Fibroblast of pulmonary artery (primary cell): Measurements from ENCODE around the gene NOL9.

Experiments used
- DNase-seq: peaks from one replicate; pipeline ENCODE4 v3.0.0-alpha.2; 2010; ENCODE audit warnings: low read depth
- H3K4me3 ChIP-seq: replicated peaks from 2 replicates; pipeline ENCODE4 v1.5.1; 2011; ENCODE audit warnings: low read depth, mild to moderate bottlenecking, control low read depth, low read length, moderate library complexity
- TF ChIP-seq, protein P1 (sequence below): IDR thresholded peaks from 2 replicates; pipeline ENCODE4 v1.5.1; 2011; ENCODE audit warnings: mild to moderate bottlenecking, control low read depth, low read length, inconsistent platforms; ENCODE audit errors: missing control alignments

The NOL9 gene

DNA sequence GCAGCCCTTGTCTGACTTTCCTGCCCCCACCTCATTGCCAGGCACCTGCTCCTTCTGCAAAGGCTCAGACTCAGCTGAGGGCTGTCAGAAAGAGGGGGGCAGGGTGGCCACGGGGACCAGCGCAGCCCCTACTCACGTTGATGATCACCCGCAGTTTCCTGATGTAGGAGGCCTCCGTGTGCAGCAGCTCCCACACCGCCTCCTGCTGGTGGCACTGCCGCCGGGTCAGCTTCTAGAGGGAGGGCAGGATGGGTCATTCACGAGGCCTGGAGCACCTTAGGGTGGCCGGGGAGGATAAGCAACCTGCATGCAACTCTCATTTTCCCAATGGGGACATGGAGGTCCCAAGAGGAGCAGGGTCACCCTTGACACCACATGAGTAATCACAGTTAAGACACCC, 81.9 kb downstream of the NOL9 start:
- no peak for DNase-seq
- H3K4me3 ChIP-seq, result no peak overlapping the region

DNA sequence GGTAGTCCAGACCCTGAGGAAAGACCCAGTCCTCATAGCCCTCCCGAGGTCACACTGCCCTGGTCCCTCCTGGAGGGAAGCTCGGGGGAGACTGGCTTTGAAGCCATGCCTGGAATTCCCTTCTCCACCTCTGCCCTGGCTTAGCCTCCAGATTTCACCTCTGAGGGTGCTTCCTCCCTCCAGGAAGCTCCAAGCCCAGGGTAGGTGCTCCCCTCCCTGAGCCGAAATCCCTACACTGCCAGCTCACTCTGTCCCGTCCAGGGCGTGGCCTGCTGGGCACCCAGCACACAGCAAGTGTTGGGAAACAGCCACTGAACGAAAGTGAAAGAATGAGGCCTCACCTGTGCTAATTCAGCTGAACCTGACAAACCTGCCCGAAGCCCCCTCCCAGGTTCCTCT, 82.3 kb downstream of the NOL9 start:
- no peak for DNase-seq
- H3K4me3 ChIP-seq, result no peak overlapping the region
- TF ChIP-seq, protein P1, sequence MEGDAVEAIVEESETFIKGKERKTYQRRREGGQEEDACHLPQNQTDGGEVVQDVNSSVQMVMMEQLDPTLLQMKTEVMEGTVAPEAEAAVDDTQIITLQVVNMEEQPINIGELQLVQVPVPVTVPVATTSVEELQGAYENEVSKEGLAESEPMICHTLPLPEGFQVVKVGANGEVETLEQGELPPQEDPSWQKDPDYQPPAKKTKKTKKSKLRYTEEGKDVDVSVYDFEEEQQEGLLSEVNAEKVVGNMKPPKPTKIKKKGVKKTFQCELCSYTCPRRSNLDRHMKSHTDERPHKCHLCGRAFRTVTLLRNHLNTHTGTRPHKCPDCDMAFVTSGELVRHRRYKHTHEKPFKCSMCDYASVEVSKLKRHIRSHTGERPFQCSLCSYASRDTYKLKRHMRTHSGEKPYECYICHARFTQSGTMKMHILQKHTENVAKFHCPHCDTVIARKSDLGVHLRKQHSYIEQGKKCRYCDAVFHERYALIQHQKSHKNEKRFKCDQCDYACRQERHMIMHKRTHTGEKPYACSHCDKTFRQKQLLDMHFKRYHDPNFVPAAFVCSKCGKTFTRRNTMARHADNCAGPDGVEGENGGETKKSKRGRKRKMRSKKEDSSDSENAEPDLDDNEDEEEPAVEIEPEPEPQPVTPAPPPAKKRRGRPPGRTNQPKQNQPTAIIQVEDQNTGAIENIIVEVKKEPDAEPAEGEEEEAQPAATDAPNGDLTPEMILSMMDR, result no peak

More for the DNA sequence above, 81.9 kb downstream of the NOL9 start:
- TF ChIP-seq, protein P1, result peak; percentile 36
